HG02884 (cell line): ENCODE measurements around the gene TNNI2.

Experiments
- ATAC-seq: cut with Tn5 transposase; IDR thresholded peaks from one replicate; pipeline ENCODE4 v1.9.1; 2021; ENCODE audit warnings: mild to moderate bottlenecking, moderate library complexity; ENCODE audit not compliant: unreplicated experiment

Gene TNNI2

GRCh38 chr11:1820463-1821325 is 18.1 kb upstream of the TNNI2 start:
- no peak for ATAC-seq

- ATAC-seq = no peak
These were observed 17.2 kb upstream of the TNNI2 start for GRCh38 chr11:1821562-1821961.

GRCh38 chr11:1822648-1823375 is 16.0 kb upstream of the TNNI2 start:
- no peak for ATAC-seq

GRCh38 chr11:1823376-1824220 is 15.2 kb upstream of the TNNI2 start:
- no peak for ATAC-seq

- no peak for ATAC-seq
These were observed 14.4 kb upstream of the TNNI2 start for GRCh38 chr11:1824221-1825038.

GRCh38 chr11:1825039-1825740 is 13.6 kb upstream of the TNNI2 start:
- no peak for ATAC-seq

GRCh38 chr11:1825785-1826451 is 12.9 kb upstream of the TNNI2 start:
- ATAC-seq = no peak

GRCh38 chr11:1826552-1827094 is 12.2 kb upstream of the TNNI2 start:
- ATAC-seq = no peak

- ATAC-seq = no peak
These were observed 11.5 kb upstream of the TNNI2 start for GRCh38 chr11:1827095-1827813.

- ATAC-seq = no peak
These were observed 10.8 kb upstream of the TNNI2 start for GRCh38 chr11:1827931-1828330.

GRCh38 chr11:1828542-1828941 is 10.2 kb upstream of the TNNI2 start:
- no peak for ATAC-seq

GRCh38 chr11:1829039-1829820 is 9.6 kb upstream of the TNNI2 start:
- ATAC-seq = no peak

GRCh38 chr11:1830004-1830321 is 8.8 kb upstream of the TNNI2 start:
- ATAC-seq = no peak

- no peak for ATAC-seq
These were observed 8.2 kb upstream of the TNNI2 start for GRCh38 chr11:1830322-1831223.

- ATAC-seq = no peak
These were observed 7.2 kb upstream of the TNNI2 start for GRCh38 chr11:1831338-1832210.
